ENCODE results near the gene COX5B. TPM values are rescaled to one million over a fixed set of nuclear protein-coding genes. Genes with fewer than 3 reads are reported as not detected.

Gene COX5B
- polyA plus RNA-seq, 1 donor (not counting 4 experiments of a cell fraction or from before 2014, with no cell fraction given) = 311 TPM

- no peak for TF ChIP-seq EZH2 (IDR thresholded peaks at IDR 0.05; ENCODE audit: low read length)
- no peak for TF ChIP-seq CTCF (optimal IDR thresholded peaks at IDR 0.05 in 1 of 3, IDR thresholded peaks at IDR 0.05 in 1 of 3, conservative IDR thresholded peaks at IDR 0.05 in 1 of 3; ENCODE audit: extremely low read depth in 1 of 3, insufficient read depth in 2 of 3, low read length in 3 of 3)
- H3K27ac ChIP-seq (ENCODE audit: control insufficient read depth, insufficient read depth, low read length) = no peak overlapping the region
- dilution Hi-C loops (cut with MboI; ENCODE audit: extremely low pct_ligation_motif_present, low sequenced_read_pairs) = no loop called here
- no peak overlapping the region for H2AFZ ChIP-seq (ENCODE audit: control insufficient read depth, low read length)
- H3K27me3 ChIP-seq (ENCODE audit: control insufficient read depth, extremely low read depth, insufficient read depth, low read length) = no peaks in the 10 kb centered on the region
- no peak overlapping the region for H3K9ac ChIP-seq (ENCODE audit: control insufficient read depth, extremely low read depth, insufficient read depth, low read length)
- no peaks in the 10 kb centered on the region for H3K9me1 ChIP-seq (ENCODE audit: control insufficient read depth, extremely low read depth, insufficient read depth, low read length)
- peaks cover 2% of the 10 kb centered on the region for H3K9me3 ChIP-seq (ENCODE audit: control insufficient read depth, low read depth, low read length)
- H4K20me1 ChIP-seq (ENCODE audit: control insufficient read depth, extremely low read depth, insufficient read depth, low read length) = no peaks in the 10 kb centered on the region
- no peak overlapping the region for H3K4me2 ChIP-seq (ENCODE audit: control insufficient read depth, extremely low read depth, insufficient read depth, low read depth, low read length)
- peaks cover 3% of the 10 kb centered on the region for H3K4me1 ChIP-seq (ENCODE audit: control insufficient read depth, extremely low read depth, insufficient read depth, low read length)
- no peak overlapping the region for H3K4me3 ChIP-seq (ENCODE audit: control insufficient read depth in 2 of 3, extremely low read depth in 1 of 3, insufficient read depth in 2 of 3, low read depth in 1 of 3, low read length in 3 of 3)
- no peak for DNase-seq (ENCODE audit: low read depth, low spot score)
- no peak for FAIRE-seq
- H3K79me2 ChIP-seq (ENCODE audit: control insufficient read depth, insufficient read depth, low read length) = peaks cover 11% of the 10 kb centered on the region
- H3K36me3 ChIP-seq (ENCODE audit: control insufficient read depth in 2 of 2, extremely low read depth in 1 of 2, insufficient read depth in 2 of 2, low read length in 2 of 2) = peaks cover 12 to 20% of the 10 kb centered on the region in 2 experiments
These were observed 5.3 kb downstream of the COX5B start for GRCh38 chr2:97651114-97651513.

GRCh38 chr2:97653473-97653872 is 7.6 kb downstream of the COX5B start:
- no peak overlapping the region for H3K4me3 ChIP-seq (ENCODE audit: control insufficient read depth in 2 of 3, extremely low read depth in 1 of 3, insufficient read depth in 2 of 3, low read depth in 1 of 3, low read length in 3 of 3)
- no peak overlapping the region for H3K4me2 ChIP-seq (ENCODE audit: control insufficient read depth, extremely low read depth, insufficient read depth, low read depth, low read length)
- TF ChIP-seq EZH2 (IDR thresholded peaks at IDR 0.05; ENCODE audit: low read length) (no peak), CTCF (optimal IDR thresholded peaks at IDR 0.05 in 1 of 3, IDR thresholded peaks at IDR 0.05 in 1 of 3, conservative IDR thresholded peaks at IDR 0.05 in 1 of 3; ENCODE audit: extremely low read depth in 1 of 3, insufficient read depth in 2 of 3, low read length in 3 of 3) (no peak)
- H3K9me1 ChIP-seq (ENCODE audit: control insufficient read depth, extremely low read depth, insufficient read depth, low read length) = no peaks in the 10 kb centered on the region
- DNase-seq (ENCODE audit: low read depth, low spot score) = no peak
- H3K9me3 ChIP-seq (ENCODE audit: control insufficient read depth, low read depth, low read length) = peaks cover 2% of the 10 kb centered on the region
- H3K4me1 ChIP-seq (ENCODE audit: control insufficient read depth, extremely low read depth, insufficient read depth, low read length) = no peaks in the 10 kb centered on the region
- no peaks in the 10 kb centered on the region for H4K20me1 ChIP-seq (ENCODE audit: control insufficient read depth, extremely low read depth, insufficient read depth, low read length)
- H3K36me3 ChIP-seq (ENCODE audit: control insufficient read depth in 2 of 2, extremely low read depth in 1 of 2, insufficient read depth in 2 of 2, low read length in 2 of 2) = peaks cover 10 to 13% of the 10 kb centered on the region in 2 experiments
- no peaks in the 10 kb centered on the region for H3K79me2 ChIP-seq (ENCODE audit: control insufficient read depth, insufficient read depth, low read length)
- dilution Hi-C loops (cut with MboI; ENCODE audit: extremely low pct_ligation_motif_present, low sequenced_read_pairs) = no loop called here
- no peak overlapping the region for H3K9ac ChIP-seq (ENCODE audit: control insufficient read depth, extremely low read depth, insufficient read depth, low read length)
- no peak for FAIRE-seq
- H2AFZ ChIP-seq (ENCODE audit: control insufficient read depth, low read length) = no peak overlapping the region
- H3K27me3 ChIP-seq (ENCODE audit: control insufficient read depth, extremely low read depth, insufficient read depth, low read length) = no peaks in the 10 kb centered on the region
- no peak overlapping the region for H3K27ac ChIP-seq (ENCODE audit: control insufficient read depth, insufficient read depth, low read length)
